HG02840 (cell line): Measurements from ENCODE around the gene AQP12B.

ENCODE experiments used
- ATAC-seq: cut with Tn5 transposase; IDR thresholded peaks from one replicate; pipeline ENCODE4 v1.9.1; 2021; ENCODE audit warnings: mild to moderate bottlenecking, moderate library complexity, moderate number of reproducible peaks; ENCODE audit not compliant: unreplicated experiment, low FRiP score

The AQP12B gene

DNA sequence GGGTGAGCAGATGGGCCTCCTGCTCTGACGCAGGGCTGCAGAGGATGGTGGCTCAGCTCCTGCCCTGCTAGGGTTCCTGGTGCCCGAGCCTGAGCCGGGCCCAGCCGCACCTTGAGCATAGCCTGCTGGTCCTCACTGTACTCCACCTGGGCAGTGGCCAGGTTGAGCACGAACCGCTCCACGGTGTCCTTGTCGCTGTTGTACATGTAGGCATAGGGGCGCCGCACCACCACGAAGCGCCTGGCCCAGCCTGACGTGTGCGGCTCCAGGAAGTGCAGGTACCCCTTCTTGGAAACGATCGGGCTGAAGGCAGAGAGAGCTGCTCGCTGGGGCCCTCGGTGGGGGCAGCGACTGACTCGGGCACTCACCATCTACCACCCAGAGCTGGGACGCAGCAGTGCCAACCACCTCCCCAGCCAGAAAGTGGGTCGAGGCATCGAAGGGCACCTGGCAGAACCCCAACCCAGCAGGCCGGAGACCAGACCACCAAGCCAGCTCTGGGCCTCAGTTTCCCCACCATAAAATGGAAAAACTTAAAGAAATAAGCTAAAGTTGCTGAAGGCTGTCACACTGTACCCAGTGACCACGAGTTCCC lies 36.3 kb upstream of the AQP12B start:
- no peak for ATAC-seq

DNA sequence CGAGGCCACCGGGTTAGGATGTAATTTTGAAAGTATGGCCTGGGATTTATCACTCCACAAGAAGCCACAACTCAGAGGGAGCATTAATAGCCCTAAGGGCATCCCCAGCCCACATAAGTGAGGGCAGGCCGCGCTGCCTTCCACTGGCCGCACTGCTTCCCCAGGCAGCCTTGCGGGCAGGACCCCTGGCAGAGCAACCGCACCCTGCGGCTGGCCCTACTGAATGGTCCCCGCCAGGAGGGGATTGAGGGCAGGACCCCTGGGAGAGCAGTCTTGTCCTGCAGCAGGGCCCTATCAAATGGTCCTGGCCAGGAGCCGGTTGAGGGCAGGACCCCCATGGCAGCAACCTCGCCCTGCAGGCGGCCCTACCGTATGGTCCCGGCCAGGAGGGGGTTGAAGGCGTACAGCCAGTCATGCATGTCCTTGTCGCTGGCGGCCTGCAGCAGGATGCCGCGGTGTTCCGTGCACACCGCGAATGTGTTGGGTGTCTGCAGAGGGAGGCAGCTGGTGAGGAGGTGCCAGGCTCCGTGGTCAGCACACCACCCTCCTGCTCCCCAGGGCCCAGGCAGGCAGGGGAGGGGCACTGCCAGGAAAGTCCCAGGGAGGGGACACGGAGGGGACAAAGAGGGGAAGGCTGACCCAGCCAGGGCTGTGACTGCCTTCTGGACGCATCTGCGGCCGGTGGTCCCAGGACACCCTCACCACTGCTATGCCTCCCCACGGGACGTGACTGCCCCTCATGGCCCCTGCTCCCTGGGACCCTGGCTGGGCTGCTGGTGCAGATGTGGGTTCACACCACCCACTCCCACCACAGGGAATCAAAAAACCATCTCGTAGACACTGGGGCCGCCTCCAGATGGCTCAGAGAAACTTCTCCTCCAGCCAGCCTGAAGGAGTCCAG lies 35.2 kb upstream of the AQP12B start:
- ATAC-seq: no peak

DNA sequence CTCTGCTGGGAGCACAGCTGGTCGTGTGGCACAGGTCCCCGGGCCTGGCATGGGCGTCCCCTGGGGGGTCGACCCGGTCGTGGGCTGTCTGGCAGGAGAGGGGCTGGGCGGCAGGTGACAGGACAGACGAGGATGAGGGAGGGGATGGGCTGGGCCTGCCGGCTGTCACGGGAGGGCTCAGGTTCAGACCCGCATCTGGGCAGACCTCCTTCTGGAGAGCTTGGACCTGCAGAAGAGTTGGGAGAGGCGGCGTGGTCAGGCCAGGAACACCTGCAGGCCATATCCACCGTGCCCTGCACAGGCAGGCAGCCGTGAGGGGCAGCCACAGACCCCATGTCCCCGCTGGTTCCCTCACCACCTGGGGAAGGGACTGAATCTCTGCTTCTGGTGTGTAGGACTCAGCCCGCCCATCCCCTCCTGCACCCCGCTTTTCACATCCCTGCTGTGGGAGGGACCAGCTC lies 34.5 kb upstream of the AQP12B start:
- ATAC-seq: no peak

DNA sequence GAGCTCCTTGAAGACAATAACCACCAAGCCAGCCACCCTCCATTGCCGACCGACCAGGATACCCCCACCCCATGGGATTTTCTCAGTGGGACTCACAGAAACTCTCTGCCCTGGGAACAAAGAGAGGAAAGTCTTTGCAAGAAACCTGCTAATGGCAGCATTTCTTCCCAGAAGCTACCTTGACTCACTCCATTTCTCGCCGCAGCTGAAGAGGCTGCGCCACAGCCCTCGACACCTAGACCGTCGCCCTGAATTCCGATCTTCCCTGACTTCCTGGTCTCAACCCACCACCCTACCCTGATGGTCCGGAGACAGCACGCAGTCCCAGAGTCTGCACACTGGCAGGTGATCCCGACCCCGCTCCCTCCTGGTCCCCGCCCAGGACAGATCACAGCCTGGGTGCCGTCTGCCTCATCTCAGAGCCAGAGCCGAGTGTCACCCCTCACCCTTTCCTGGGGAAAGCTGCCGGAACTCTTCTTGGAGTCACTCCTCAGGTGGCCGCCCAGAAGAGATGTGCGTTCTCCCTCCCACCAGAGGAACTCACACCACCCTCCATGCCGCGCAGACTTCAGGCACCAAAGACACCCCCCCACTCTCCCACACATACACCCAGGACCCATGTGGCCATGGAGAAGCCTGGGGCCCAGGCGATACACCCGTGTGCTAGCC lies 33.6 kb upstream of the AQP12B start:
- no peak for ATAC-seq

DNA sequence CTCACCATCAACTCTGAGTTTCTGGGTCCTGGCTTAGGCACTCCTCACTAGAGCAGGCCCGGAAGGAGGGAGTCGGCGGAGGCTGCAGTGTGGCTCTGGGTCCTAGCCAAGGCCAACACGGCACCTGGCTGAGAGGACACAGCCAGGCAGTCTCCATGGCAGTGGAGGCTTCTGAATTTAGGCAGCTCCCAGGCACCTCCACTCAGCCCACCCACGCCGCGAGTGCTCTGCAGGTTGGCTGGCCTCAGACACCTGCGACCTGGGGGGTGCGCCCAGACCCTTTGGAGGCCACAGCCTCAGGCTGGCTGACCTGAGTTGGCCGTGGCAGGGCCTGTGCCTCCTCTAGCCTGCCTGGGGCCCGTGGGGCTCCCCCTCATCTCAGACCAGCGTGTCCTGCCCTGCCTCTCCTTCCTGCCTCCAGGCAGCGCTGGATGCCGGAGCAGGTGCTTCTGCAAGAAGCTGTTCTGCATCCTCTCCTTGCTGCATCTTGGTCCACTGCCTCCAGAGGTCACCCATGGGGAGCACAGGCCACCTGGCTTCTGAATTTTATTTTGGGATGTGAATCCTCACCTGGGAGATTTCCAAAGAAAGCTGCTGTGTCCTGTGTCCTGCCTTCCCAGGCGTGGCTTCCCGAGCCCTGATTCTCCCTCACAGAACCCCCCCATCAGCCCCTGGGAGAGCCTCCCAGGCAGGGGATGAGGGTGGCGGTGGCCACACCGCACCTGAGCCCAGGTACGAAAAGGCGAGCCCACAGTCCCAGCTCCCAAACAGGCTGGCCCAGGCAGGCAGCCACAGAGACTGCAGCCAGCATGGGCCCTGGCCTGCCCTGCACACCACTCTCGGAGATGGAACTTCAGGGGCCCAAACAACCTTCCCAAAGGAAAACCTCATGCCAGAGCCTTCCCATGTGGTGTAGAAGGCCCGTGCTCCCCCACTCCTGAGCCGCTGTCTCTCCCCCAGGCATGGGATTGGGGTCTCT lies 32.4 kb upstream of the AQP12B start:
- ATAC-seq: no peak

DNA sequence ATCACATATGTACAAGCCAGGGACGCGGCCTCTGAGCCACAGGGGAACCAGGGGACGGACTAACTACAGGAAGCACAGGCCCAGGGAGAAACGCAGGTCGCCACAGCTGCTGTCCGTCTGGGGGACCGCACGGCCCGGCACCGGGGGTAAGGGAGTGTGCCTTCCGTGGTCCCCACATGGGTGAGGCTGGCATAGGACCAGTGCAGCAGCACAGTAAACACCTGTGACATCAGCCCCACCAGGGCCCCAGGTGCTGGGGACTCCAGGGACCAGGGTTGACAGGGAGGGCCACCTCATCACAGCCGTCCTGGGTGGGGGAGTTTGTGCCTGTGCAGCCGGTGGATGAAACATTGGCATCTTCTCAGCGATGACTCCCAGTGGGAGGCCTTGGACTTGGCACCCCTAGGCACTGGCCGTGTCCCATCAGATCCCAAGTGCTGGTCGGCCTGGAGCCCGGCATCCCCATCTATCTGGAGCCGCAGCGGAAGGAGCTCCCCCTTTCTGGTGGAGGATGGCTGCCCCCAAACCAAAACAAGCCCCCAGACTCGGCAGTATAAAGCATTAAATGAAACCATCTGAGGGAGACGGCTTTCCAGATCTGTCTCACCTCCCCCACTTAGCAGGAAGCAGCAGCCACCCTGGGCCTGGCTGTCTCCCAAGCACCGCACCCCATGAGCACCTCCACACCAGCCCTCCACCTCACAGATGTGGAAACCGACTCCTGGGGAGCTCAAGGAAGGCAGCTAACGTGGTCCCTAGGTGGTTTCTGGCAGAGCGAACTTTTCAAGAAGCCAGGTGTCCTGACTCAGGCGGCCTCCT lies 31.5 kb upstream of the AQP12B start:
- no peak for ATAC-seq

DNA sequence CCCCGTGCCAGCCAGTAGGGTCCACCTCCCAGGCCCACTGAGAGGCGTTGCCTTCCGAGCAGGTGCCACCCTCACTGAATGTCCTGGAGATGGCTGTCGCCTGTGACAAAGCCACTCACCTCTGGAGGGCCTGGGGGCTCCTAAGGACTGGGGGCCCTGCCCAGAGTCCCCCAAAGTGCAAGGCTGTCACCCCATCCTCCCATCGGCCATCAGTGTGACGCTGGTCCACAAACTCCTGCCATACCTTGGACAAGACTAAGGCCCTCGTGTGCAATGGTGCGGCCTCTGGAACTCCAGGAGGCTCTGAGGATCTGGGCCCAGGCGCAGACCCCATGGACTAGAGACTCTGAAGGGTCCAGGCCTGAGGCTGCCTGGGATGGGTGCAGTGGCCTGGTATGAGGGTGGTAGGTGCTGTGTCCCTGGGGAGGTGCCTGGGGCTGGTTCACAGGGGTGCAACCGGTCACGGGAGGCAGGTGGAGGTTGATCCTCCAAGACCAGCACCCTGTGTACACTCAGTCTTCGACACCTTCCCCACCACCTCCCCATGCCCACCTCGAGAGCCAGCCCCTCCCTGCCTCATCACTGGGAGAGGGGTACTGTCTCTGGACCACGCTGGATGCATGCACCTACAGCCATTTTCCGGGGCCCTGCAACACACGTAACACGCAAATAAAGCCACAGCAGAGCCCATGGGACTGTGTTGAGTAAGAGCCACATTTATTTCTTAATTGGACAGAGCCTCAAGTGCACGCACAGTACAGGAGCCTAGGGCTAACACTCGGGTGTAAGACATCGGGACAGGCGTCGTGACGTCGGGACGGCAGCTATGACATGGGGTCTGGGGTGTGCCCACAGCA lies 30.6 kb upstream of the AQP12B start:
- ATAC-seq: no peak

DNA sequence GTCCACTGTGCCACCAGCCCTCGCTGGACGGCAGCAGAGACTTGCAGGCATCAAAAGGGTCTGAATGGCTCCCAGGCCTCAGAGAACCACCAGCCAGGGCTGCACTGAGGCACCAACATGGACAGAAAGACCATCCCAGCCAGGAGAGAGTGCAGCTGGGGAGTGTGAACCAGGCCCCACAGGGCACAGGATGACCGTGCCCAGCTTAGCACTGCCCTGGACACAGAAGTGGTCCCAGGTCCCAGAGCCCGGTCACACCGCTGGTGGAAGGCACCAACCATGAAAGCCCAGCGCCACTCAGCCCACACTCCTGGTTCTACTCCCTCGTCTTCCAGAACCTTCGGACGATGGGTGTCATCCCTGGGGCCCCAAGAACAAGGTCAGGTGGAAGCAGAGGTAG lies 29.4 kb upstream of the AQP12B start:
- ATAC-seq: no peak

DNA sequence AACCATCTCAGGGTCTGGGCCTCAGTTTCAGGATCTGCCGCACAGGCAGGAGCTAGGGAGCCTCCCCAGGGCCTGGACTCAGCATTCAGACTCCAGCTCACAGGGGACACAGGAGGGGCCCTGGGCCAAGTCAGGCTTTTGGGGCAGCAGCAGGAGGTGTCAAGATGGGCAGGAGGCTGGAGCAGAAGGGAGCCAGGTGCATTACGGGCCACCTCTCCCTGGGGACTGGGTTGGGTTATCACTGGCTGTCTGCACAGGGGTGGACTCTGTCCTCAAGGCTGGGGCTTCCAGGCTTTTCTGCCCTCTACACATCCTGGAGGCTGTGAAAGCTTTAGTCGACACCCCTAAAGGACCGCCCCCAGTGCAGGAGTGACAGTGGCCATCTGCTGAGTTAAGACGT lies 29.0 kb upstream of the AQP12B start:
- ATAC-seq: no peak

DNA sequence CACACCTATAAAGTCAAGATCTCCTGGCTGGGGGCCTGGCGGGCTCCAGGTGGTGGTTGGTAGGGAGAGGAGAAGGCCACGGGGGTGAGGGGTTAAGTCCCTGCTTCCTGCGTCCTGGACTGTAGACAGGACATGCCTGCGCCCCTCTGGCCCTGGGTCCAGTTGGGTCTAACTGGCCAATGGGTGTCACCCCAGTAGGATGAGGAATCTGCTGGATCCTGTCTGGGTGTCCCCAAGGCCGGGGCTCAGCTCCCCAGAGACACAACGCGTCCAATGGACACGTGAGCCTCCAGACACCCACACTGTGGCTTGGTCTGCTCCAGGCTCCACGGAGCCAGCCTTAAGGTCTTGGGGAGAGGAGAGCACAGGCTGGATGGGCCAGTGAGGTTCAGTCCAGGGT lies 28.6 kb upstream of the AQP12B start:
- ATAC-seq: no peak

DNA sequence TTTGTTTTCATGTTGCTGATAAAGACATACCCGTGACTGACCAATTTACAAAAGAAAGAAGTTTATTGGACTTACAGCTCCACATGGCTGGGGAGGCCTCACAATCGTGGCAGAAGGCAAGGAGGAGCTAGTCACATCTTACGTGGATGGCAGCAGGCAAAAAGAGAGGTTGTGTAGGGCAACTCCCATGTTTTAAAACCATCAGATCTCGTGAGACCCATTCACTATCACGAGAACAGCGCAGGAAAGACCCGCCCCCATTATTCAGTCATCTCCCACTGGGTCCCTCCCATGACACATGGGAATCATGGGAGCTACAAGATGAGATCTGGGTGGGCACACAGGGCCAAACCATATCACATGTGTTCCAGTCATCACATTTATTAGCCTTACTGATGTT lies 25.8 kb upstream of the AQP12B start:
- no peak for ATAC-seq

DNA sequence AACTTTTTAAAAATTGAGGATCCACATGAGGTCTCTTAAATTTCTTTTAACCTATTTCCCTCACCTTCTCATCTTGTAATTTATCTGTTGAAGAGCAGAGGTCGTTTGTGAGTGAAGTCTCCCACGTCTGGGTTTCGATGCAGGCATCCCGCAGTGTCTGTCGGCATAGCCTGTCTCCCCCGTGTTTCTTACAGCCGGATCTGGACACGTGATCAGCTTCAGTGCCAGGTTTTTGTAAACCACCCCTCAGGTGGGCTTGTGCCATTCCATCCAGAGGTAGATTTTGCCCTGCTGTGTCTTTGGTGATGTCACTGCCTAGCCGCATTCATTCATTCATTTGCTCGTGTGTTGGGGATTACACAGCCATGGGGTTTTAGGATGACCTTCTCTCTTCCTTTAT lies 25.1 kb upstream of the AQP12B start:
- ATAC-seq: no peak

DNA sequence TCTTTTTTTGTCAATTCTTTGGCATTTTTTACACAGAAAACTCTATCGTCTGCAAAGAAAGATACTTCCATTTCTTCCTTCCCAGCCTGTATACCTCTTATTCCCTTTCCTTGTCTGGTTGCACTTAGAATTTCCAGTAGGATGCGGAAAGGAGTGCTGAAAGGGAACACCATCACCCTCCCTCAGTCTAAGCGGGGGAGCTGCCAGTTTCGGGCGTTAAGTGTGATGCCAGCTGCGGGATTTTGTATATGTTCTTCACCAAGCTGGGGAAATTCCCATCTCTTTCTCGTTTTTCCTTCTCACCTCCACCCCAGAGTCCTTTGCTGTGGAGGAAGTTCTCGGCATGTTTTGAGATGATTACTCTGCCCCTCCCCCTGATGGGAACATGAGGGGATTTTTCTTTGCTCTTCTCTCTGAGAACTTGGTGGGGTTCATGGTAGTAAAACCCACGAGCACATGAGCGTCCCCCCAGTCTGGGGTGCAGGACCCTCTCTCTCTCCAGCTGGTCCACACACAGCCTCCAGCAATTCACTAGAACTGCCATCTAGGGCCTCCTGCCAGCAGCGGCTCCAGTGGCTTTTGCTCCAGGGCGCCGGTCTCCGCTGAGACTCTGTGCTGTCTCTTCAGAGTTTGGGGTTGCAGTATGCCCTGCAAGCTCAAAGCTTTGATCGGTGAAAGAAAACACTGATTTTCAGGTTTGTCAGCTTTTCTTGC lies 24.5 kb upstream of the AQP12B start:
- ATAC-seq: no peak

DNA sequence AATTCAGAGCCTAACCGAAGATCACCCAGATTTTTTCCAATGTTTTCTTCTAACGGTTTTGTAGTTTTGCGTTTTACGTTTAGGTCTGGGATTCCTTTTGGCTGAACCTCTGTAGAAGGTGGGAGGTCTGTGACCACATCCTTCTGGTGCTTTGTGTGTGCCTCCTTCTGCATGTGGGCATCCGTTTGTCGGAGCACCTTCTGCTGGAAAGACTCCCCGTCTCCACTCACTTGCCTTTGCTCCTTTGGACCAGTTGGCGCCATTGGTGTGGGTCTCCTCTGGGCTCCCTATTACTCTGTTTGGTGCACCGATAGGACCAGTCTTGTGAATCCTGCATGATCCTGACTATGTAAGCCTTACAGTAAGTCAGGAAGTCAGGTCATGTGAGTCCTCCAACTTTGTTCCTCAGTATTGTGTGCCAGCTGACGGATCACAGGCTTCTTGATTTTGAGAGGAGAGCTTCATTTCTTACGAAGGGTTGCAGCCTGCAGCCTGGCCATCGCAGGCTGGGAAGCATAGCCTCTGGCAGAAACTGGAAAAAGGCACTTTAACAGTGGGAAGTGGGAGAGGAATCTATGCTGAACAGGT lies 22.6 kb upstream of the AQP12B start:
- ATAC-seq: no peak

DNA sequence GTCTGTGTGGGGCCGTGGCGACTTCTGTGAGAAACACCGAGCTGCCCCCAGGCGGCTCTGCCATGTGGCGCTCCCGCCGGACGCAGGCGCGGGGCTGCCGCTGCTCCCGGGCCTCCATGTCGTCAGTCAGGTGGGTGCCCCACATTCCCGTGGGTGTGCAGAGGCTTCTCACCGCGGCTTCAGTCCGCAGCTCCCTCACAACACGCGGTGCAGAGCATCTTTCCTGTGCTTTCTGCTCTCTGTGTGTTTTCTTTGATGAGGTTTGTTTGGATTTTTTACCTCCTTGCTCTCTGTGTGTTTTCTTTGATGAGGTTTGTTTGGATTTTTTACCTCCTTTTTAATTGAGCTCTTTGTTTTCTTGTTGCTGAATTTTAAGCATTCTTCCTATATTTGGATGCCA lies 22.0 kb upstream of the AQP12B start:
- ATAC-seq: no peak

DNA sequence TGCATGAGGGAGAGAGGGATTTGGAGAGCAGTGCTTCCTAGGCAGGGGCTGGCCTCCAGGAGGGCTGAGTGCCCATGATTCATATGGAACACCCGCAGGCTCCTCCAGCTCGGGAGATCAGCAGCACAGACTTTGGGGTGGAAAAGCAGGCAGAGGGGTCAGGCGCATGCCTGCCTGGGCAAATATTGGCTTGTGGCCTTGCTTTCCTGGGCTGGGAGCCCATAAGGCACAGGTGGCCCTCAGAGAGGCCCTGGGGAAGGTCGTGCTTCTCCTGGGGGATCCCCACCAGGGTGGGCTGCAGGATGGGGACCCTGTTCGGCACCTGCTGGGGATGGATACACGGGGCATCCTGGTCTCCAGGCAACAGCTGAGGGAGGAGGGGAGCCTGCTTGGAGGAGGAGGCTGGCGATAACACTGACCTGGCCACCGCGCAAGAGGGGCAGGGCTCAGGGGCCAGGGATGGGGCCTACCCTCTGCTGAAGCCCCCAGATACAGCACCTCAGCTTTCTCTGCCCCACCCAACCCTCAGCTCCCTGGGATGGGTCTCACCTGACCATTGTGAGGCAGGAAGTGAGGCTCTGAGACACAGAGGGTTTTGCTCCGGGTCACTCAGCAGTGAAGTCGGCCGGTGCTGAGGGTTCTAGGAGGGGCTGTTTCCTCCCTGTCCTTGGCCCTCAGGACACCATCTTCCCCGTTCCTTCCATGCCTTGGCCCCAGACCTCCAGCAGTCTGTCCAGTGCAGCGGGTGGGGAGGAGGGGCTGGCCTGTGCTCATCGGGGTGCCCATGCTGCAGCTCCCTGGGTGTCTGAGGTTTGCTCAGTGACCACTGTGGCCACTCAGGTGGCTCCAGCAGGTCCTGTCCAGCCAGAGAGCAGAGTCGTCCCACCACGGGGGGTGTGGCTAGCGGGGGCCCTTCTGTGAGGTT lies 21.0 kb upstream of the AQP12B start:
- no peak for ATAC-seq

DNA sequence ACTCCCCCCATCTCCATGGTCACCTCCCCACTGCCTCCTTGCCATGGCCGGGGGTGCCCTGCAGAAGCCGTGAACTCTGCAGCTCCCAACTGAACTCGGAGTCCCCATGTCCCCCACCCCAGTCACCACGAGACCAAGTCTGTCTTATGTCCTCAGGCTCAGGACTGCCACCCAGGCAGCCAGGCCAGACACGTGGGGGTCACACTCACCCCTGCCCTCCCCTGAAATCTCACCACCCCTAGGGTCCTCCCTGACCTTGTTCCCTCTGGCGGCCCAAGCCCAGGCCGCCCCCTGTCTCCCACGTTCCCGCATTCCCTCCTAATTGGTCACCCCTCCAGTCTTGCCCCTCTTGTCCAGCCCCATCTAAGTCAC lies 19.9 kb upstream of the AQP12B start:
- no peak for ATAC-seq
